ENCODE results near the gene PGAM1. TPM values are rescaled to one million over a fixed set of nuclear protein-coding genes. Genes with fewer than 3 reads are reported as not detected.

The PGAM1 gene
- total and polyA plus RNA-seq, 2 of the 13 experiments (the other 11 are each of a cell fraction or from before 2014, with no cell fraction given) = 354 to 483 TPM

- peak; percentile 59 for TF ChIP-seq ARID5B (CRISPR knock-in tag; IDR thresholded peaks at IDR 0.05)
- no peak for TF ChIP-seq IKZF1 (IDR thresholded peaks at IDR 0.05)
- TF ChIP-seq ZFY (CRISPR knock-in tag; IDR thresholded peaks at IDR 0.05) = no peak
- no peak for TF ChIP-seq ZNF343 (CRISPR knock-in tag; IDR thresholded peaks at IDR 0.05)
- no peak for TF ChIP-seq TBX3 (IDR thresholded peaks at IDR 0.05; ENCODE audit: borderline replicate concordance)
- TF ChIP-seq ZNF644 (CRISPR knock-in tag; IDR thresholded peaks at IDR 0.05; ENCODE audit: low read depth) = 0 out of 2 replicates have a peak, but pooled peaks have one; percentile 48
- TF ChIP-seq ZFP91 (CRISPR knock-in tag; IDR thresholded peaks at IDR 0.05; ENCODE audit: borderline replicate concordance) = no peak
- TF ChIP-seq ZNF30 (CRISPR knock-in tag; IDR thresholded peaks at IDR 0.05) = no peak
- 0 out of 2 replicates have a peak, but pooled peaks have one; percentile 53 for TF ChIP-seq ZNF605 (CRISPR knock-in tag; IDR thresholded peaks at IDR 0.05)
- peak; percentile 36 for TF ChIP-seq CEBPG (CRISPR knock-in tag; IDR thresholded peaks at IDR 0.05)
- TF ChIP-seq ZMYM2 (CRISPR knock-in tag; IDR thresholded peaks at IDR 0.05) = 0 out of 2 replicates have a peak, but pooled peaks have one; percentile 23
- TF ChIP-seq ZNF446 (CRISPR knock-in tag; IDR thresholded peaks at IDR 0.05) = no peak
- TF ChIP-seq ZNF614 (CRISPR knock-in tag; IDR thresholded peaks at IDR 0.05; ENCODE audit: borderline replicate concordance) = peak; percentile 60; the same call in 1 of the 2 replicates
- no peak for TF ChIP-seq SP4 (CRISPR knock-in tag; IDR thresholded peaks at IDR 0.05)
- TF ChIP-seq SATB2 (CRISPR knock-in tag; IDR thresholded peaks at IDR 0.05) = no peak
- TF ChIP-seq DR1 (CRISPR knock-in tag; IDR thresholded peaks at IDR 0.05) = no peak
- TF ChIP-seq ELF4 (CRISPR knock-in tag; IDR thresholded peaks at IDR 0.05; ENCODE audit: borderline replicate concordance) = no peak
- TF ChIP-seq YY1 (IDR thresholded peaks at IDR 0.05; ENCODE audit: insufficient read depth, insufficient replicate concordance, low read depth, low read length) = no peak
- no peak for TF ChIP-seq ZNF362 (CRISPR knock-in tag; IDR thresholded peaks at IDR 0.05; ENCODE audit: borderline replicate concordance)
- TF ChIP-seq ELK4 (CRISPR knock-in tag; IDR thresholded peaks at IDR 0.05; ENCODE audit: borderline replicate concordance) = no peak
- TF ChIP-seq SKI (IDR thresholded peaks at IDR 0.05; ENCODE audit: partially characterized antibody) = peak; percentile 77
- TF ChIP-seq HNF4G (IDR thresholded peaks at IDR 0.05; ENCODE audit: borderline replicate concordance, low read depth, low read length) = no peak
- TF ChIP-seq HNF4G (CRISPR knock-in tag; IDR thresholded peaks at IDR 0.05; ENCODE audit: borderline replicate concordance, low read depth) = no peak
- no peak for TF ChIP-seq GFI1 (CRISPR knock-in tag; IDR thresholded peaks at IDR 0.05; ENCODE audit: borderline replicate concordance)
These were observed 14.6 kb upstream of the PGAM1 start (continued) for GRCh38 chr10:97411406-97411805.

Measured in HepG2 (cell line).